Measurements from ENCODE around the gene DGKQ. TPM values are rescaled to one million over a fixed set of nuclear protein-coding genes. Genes with fewer than 3 reads are reported as not detected.

Gene DGKQ
- total and polyA plus RNA-seq, 3 donors from 2014 or later: 10.8 to 22.7 (median 20.7) TPM

GRCh38 chr4:972651-973424 lies 531 bp downstream of the DGKQ start:
- H3K36me3 ChIP-seq (ENCODE audit: low read depth, missing control alignments): no peaks in the 10 kb centered on the region
- no peak for DNase-seq
- no peak overlapping the region for H3K27ac ChIP-seq
- no peaks in the 10 kb centered on the region for H3K9me3 ChIP-seq
- TF ChIP-seq CTCF (IDR thresholded peaks at IDR 0.05): no peak
- TF ChIP-seq POLR2A (IDR thresholded peaks at IDR 0.05): no peak
- WGBS, 2 donors: 0 to 1% methylated on average over 19 to 28 of the region's 65 CpGs
- H3K4me3 ChIP-seq: peak overlapping the region; percentile 61 to 67
- H3K27me3 ChIP-seq: no peaks in the 10 kb centered on the region
- intact Hi-C loops (cut with DNase I; ENCODE audit: low total_unique reads): no loop called here
- H3K4me1 ChIP-seq: peaks cover 14% of the 10 kb centered on the region

- Histone ChIP-seq H3K9me3 (no peaks in the 10 kb centered on the region), H3K27me3 (no peaks in the 10 kb centered on the region), H3K36me3 (ENCODE audit: low read depth, missing control alignments) (no peaks in the 10 kb centered on the region), H3K4me1 (peaks cover 14% of the 10 kb centered on the region), H3K4me3 (peak overlapping the region in 1 of 2 donors; percentile 67), H3K27ac (no peak overlapping the region)
- no peak for DNase-seq
- intact Hi-C loops (cut with DNase I; ENCODE audit: low total_unique reads): no loop called here
- 61 to 68% methylated on average over 6 to 23 of the region's 24 CpGs for WGBS, 2 donors
- TF ChIP-seq POLR2A (IDR thresholded peaks at IDR 0.05) (no peak), CTCF (IDR thresholded peaks at IDR 0.05) (no peak)
These were observed 1.5 kb downstream of the DGKQ start for GRCh38 chr4:971666-972500.

GRCh38 chr4:970854-971520 lies 2.4 kb downstream of the DGKQ start:
- TF ChIP-seq POLR2A (IDR thresholded peaks at IDR 0.05) (no peak), CTCF (IDR thresholded peaks at IDR 0.05) (no peak)
- Histone ChIP-seq H3K4me1 (peaks cover 14% of the 10 kb centered on the region), H3K27ac (no peak overlapping the region), H3K9me3 (no peaks in the 10 kb centered on the region), H3K4me3 (no peak overlapping the region), H3K27me3 (no peaks in the 10 kb centered on the region), H3K36me3 (ENCODE audit: low read depth, missing control alignments) (no peaks in the 10 kb centered on the region)
- 83 to 88% methylated on average over 10 to 17 of the region's 17 CpGs for WGBS, 2 donors
- intact Hi-C loops (cut with DNase I; ENCODE audit: low total_unique reads): no loop called here
- DNase-seq: no peak

GRCh38 chr4:970046-970745 lies 3.2 kb downstream of the DGKQ start:
- 92 to 94% methylated on average over 25 of the region's 25 CpGs for WGBS, 2 donors
- H3K36me3 ChIP-seq (ENCODE audit: low read depth, missing control alignments): no peaks in the 10 kb centered on the region
- no peak for TF ChIP-seq CTCF (IDR thresholded peaks at IDR 0.05)

More at GRCh38 chr4:970046-970745, 3.2 kb downstream of the DGKQ start:
- H3K27ac ChIP-seq: no peak overlapping the region
- no peaks in the 10 kb centered on the region for H3K9me3 ChIP-seq
- intact Hi-C loops (cut with DNase I; ENCODE audit: low total_unique reads): no loop called here
- no peaks in the 10 kb centered on the region for H3K27me3 ChIP-seq
- no peak for DNase-seq
- peaks cover 14% of the 10 kb centered on the region for H3K4me1 ChIP-seq
- H3K4me3 ChIP-seq: no peak overlapping the region
